ENCODE measurements around the gene LEPROT. TPM values are rescaled to one million over a fixed set of nuclear protein-coding genes. Genes with fewer than 3 reads are reported as not detected.
"Not testable (repeated sequence)": the region's sequence is repeated elsewhere in the genome, so short reads cannot be mapped to it uniquely, and the experiment has no call there.

LEPROT gene, protein sequence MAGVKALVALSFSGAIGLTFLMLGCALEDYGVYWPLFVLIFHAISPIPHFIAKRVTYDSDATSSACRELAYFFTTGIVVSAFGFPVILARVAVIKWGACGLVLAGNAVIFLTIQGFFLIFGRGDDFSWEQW
- 10 to 100 TPM in 1 of 2 donors, 1 to 10 TPM in 1; 8.7 to 19.2 TPM for total RNA-seq

- peaks cover 6 to 12% of the 10 kb centered on the region in 2 donors for H3K36me3 Mint-ChIP-seq
- H3K27ac Mint-ChIP-seq: peak within 1 kb of the TSS in 1 of 2 donors; percentile 97
- H3K9me3 Mint-ChIP-seq: no peaks in the 10 kb centered on the region
- DNase-seq (ENCODE audit: low spot score in 2 of 2) (no peak), ATAC-seq (no peak)
These were observed at the start of gene LEPROT, which contains the start of gene LEPR for GRCh38 chr1:65420590-65421350. Gene LEPROT (plus strand): TSS chr1:65420668. CDS start chr1:65420725, 57 bp downstream. Gene LEPR (plus strand): TSS chr1:65420668. CDS start chr1:65565566, 144,898 bp downstream.

- DNase-seq (ENCODE audit: low spot score in 2 of 2): no peak
- ATAC-seq: no peak
- Mint-ChIP-seq H3K27ac (no peak overlapping the region), H3K36me3 (no peaks in the 10 kb centered on the region), H3K9me3 (no peaks in the 10 kb centered on the region)
These were observed 48.9 kb upstream of the LEPROT start for GRCh38 chr1:65371544-65371943.

DNA sequence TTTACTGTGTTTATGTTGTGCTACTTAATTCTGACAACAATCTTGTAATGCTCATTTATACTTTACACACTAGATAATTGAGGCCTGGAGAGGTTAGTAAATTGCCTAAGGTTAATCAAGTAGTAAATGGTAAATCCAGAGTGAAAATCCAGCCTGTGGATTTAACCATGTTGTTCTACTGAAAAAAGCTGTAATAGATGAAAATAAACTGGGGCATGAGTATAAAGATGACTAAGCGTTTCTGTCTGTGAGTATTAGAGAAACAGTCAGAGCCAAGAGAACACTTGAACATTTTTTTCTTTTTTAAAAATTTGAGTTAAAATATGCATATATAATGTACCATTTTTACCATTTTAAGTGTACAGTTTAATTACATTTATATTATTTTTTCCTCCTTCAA, 47.9 kb upstream of the LEPROT start:
- no peaks in the 10 kb centered on the region for H3K9me3 Mint-ChIP-seq
- ATAC-seq: no peak

DNA sequence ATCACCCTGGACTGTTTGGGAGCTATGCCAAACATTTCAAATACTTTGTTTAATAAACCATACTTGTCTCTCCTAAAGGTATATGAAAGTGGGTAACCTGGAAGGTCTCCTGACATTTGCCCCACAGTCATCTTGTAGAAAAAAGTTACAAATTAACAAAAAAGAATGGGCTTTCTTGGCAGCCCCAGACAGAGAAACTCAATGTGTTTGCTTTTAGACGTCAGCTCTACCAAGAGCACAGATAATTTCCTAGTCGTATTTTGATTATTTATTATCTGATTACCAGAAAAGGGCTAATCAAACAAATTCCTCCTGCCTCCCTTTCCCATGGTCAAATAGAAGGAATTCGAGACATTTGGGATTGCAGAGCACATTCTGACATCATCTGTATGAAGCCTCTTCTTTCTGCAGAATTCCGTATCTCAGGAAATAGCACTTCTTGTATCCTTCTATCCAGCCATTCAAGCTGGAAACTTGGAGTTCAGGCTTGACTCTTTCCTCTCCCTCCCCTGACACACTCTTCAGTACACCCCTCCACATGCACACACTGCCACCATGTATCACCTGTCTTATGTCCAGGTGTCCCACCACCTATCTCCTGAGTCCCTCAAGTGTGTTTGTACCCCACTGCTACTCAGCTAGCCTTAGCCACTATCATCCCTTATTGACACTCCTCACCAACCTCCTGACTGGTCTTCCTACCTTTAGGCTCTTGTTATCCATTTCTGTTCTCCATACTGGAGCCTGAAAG, 42.8 kb upstream of the LEPROT start:
- no peak overlapping the region for H3K27ac Mint-ChIP-seq
- ATAC-seq (no peak), DNase-seq (ENCODE audit: low spot score in 2 of 2) (no peak)
- peaks cover 4 to 5% of the 10 kb centered on the region in 2 donors for H3K36me3 Mint-ChIP-seq
- peaks cover 0 to 2% of the 10 kb centered on the region in 2 donors for H3K9me3 Mint-ChIP-seq

More for the DNA sequence above, 47.9 kb upstream of the LEPROT start:
- no peak for DNase-seq (ENCODE audit: low spot score in 2 of 2)
- Mint-ChIP-seq H3K36me3 (no peaks in the 10 kb centered on the region), H3K27ac (no peak overlapping the region)

GRCh38 chr1:65378247-65378946, 42.1 kb upstream of the LEPROT start:
- H3K36me3 Mint-ChIP-seq: peaks cover 4 to 5% of the 10 kb centered on the region in 2 donors
- H3K27ac Mint-ChIP-seq: no peak overlapping the region
- ATAC-seq: no peak
- H3K9me3 Mint-ChIP-seq: peaks cover 0 to 4% of the 10 kb centered on the region in 2 donors
- DNase-seq (ENCODE audit: low spot score in 2 of 2): no peak

DNA sequence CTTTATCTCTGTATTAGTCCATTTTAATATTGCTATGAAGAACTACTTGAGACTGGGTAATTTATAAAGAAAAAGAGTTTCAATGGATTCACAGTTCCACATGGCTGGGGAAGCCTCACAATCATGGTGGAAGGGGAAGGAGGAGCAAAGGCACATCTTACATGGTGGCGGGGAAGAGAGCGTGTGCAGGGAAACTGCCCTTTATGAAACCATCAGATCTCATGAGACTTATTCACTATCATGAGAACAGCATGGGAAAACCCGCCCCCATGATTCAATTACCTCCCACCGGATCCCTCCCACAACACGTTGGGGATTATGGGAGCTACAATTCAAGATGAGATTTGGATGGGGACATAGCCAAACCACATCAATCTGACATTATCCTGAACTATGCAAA, 36.0 kb upstream of the LEPROT start:
- peaks cover 0 to 11% of the 10 kb centered on the region in 2 donors for H3K9me3 Mint-ChIP-seq
- DNase-seq (ENCODE audit: low spot score in 2 of 2); H3K36me3 Mint-ChIP-seq; ATAC-seq; H3K27ac Mint-ChIP-seq: not testable (repeated sequence)

DNA sequence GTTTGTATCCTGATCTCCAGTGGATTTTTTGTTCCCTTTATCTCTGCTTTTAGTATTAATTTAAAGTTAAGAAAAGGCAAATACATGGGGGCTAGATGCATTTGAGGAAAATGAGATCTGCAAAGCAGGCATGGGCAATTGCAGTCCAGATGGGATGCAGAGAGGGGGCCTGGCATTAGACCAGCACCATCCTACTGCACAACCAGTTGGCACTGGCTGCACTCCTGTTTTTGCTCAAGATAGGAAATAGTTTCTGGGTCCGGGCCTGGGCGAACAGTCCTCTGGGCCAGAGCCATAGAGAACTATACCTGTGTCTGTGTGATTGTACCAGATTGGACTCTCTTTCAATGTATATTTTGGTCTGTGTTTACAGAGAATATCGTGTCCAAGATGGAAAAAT, 34.0 kb upstream of the LEPROT start:
- ATAC-seq (no peak), DNase-seq (ENCODE audit: low spot score in 2 of 2) (no peak)
- Mint-ChIP-seq H3K27ac (no peak overlapping the region), H3K9me3 (peaks cover 0 to 11% of the 10 kb centered on the region in 2 donors), H3K36me3 (no peaks in the 10 kb centered on the region)

DNA sequence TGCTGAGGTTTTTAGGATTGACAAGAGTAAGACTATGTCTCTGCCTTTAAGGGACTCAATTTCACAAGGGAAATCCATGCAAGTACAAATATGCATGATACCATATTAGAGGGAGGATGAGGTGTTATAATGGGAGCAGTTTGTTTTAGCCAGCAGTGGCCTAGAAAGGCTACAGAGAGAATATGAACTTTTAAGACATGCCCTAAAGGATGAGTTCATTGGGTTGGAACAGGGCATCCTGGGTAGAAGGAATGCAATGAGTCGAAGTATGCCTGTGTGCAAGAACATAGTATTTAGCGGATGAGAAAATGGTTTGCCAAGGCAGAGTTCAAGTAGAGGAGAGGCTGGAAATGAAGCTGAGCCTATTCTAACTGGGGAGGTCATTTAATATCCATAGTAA, 32.6 kb upstream of the LEPROT start:
- Mint-ChIP-seq H3K27ac (no peak overlapping the region), H3K9me3 (peaks cover 0 to 8% of the 10 kb centered on the region in 2 donors), H3K36me3 (no peaks in the 10 kb centered on the region)
- ATAC-seq: no peak
- DNase-seq (ENCODE audit: low spot score in 2 of 2): no peak

DNA sequence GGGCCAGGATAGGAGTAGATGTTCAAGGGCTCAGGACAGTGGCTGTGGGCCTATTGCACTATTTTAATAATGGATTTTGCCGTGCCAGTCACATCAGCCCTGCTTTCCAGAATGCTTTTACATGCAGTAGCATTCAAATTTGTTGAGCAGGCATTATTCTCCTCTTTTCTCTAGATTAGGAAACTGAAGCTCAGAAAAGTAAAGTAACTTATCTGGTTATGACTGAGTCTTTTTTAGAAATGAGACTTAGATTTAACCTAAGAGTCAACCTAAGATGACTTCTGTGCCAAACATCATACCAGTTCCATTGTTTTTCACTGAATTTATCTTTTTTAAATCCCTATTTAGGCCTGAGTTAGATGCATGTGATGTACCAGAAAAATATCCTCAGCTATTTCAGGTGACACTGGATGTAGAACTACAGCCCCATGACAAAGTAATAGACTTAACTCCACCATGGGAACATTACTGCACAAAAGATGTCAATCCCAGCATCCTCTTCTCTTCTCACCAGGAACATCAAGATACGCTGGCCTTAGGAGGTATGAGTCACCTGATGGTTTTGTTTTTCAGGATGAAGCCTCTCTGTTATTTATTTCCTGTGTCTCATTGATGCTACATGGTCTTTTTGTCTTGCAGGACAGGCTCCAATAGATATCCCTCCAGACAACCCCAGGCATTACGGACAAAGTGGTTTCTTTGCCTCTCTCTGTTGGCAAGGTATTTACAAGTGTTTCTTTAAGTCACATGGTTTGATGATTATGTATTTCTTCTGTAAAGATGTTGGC, 31.4 kb upstream of the LEPROT start:
- Mint-ChIP-seq H3K9me3 (peaks cover 0 to 7% of the 10 kb centered on the region in 2 donors), H3K36me3 (no peaks in the 10 kb centered on the region), H3K27ac (peak overlapping the region in 1 of 2 donors; percentile 62)
- DNase-seq (ENCODE audit: low spot score in 2 of 2) (no peak), ATAC-seq (peak in 1 of 2 donors; percentile 43)

DNA sequence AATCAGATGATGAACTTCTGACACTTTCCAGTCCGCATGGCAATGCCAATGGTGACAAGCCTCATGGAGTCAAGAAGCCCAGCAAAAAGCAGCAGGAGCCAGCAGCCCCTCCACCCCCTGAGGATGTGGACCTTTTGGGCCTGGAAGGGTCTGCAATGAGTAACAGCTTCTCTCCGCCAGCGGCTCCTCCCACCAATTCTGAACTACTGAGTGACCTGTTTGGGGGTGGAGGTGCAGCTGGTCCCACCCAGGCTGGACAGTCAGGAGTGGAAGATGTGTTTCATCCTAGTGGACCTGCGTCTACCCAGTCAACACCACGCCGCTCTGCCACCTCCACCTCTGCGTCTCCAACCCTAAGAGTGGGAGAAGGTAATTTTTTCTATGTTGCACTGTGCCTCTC, 28.0 kb upstream of the LEPROT start:
- H3K36me3 Mint-ChIP-seq: no peaks in the 10 kb centered on the region
- H3K27ac Mint-ChIP-seq: no peak overlapping the region
- peaks cover 0 to 5% of the 10 kb centered on the region in 2 donors for H3K9me3 Mint-ChIP-seq
- DNase-seq (ENCODE audit: low spot score in 2 of 2): no peak
- ATAC-seq: no peak

- H3K36me3 Mint-ChIP-seq: no peaks in the 10 kb centered on the region
- H3K27ac Mint-ChIP-seq: peak overlapping the region in 1 of 2 donors; percentile 18
- peak; percentile 84 to 87 for ATAC-seq
- DNase-seq (ENCODE audit: low spot score in 2 of 2): peak in 1 of 2 donors; percentile 20
- H3K9me3 Mint-ChIP-seq: no peaks in the 10 kb centered on the region
These were observed 27.1 kb upstream of the LEPROT start for GRCh38 chr1:65393347-65393746.

DNA sequence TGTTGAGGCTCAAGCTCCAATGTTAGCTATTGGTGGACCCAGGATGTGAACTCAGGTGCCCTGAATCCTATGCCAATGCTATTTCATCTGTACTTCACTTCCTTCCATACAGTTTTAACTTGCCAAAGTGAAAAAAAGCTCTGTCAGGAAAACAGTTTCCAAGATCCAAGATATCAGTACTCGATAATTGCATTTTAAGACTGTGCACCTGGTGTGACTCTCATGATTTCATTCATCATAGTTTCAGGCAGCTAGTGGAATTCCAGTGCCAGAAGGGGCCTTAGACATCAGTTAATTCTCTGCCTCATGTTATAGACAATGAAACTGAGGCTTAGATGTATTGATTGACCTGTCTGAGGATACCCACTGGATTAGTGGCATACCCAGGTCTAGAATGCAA, 26.5 kb upstream of the LEPROT start:
- Mint-ChIP-seq H3K27ac (peak overlapping the region in 1 of 2 donors; percentile 18), H3K9me3 (no peaks in the 10 kb centered on the region), H3K36me3 (no peaks in the 10 kb centered on the region)
- ATAC-seq (no peak), DNase-seq (ENCODE audit: low spot score in 2 of 2) (no peak)

DNA sequence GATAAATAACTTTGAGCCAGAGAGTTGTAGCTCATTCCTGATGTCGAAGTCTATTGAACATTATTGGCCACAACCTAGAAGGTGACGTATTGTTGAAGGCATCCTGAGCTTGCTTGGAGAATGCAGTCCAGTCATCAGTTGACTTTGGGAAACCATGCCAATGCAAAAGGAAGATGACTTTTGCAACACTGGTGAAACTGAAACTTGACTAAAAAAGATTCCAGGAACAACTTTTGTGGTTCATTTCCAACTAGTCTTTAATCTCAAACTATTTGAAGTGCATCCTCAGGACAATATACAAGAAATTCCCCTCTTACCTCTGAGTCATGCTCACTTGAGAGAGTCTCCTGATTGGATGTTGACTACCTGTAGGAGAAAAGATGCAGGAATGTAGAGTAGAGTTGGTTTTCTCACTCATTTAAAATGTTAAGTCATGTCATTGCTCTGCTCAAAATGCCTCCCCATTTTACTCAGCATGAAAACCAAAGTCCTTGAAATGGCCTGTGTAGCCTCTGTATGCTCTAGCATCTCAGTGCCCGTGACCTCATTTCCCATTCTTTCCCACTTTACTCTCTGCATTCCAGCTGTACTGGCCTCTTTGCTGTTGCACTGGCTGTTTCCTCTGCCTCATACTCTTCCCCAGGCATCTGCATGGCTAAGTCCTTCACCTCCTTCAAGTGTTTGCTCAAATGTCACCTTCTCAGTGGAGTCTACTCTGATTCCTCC, 24.4 kb upstream of the LEPROT start:
- H3K9me3 Mint-ChIP-seq: no peaks in the 10 kb centered on the region
- H3K36me3 Mint-ChIP-seq: no peaks in the 10 kb centered on the region
- ATAC-seq (peak; percentile 70 to 71), DNase-seq (ENCODE audit: low spot score in 2 of 2) (peak in 1 of 2 donors; percentile 13)
- no peak overlapping the region for H3K27ac Mint-ChIP-seq

- H3K9me3 Mint-ChIP-seq: no peaks in the 10 kb centered on the region
- peak; percentile 39 to 52 for ATAC-seq
- no peak overlapping the region for H3K27ac Mint-ChIP-seq
- H3K36me3 Mint-ChIP-seq: no peaks in the 10 kb centered on the region
- no peak for DNase-seq (ENCODE audit: low spot score in 2 of 2)
These were observed 22.4 kb upstream of the LEPROT start for GRCh38 chr1:65398083-65398482.

DNA sequence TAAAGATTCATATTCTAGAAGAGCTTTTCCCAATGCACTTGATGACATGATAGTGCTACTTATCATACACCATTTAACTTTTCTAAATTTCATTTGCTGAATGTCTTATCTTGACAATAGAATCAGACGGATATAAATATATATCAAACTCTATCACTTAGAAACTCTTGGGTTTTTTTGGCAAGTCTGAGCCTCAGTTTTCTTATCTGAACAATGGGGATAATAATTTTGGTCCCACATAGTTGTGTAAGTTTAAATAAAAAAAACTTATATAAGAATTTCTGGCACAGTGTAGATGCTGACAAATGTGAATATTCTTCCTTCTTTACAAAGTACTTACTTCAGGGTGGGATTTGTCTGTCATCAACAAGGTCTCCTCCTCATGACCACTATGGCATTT, 21.5 kb upstream of the LEPROT start:
- no peak for DNase-seq (ENCODE audit: low spot score in 2 of 2)
- Mint-ChIP-seq H3K27ac (no peak overlapping the region), H3K9me3 (no peaks in the 10 kb centered on the region), H3K36me3 (no peaks in the 10 kb centered on the region)
- ATAC-seq: no peak
